Fibroblast of lung (primary cell): ENCODE data around the gene PRCC. TPM values are rescaled to one million over a fixed set of nuclear protein-coding genes. Genes with fewer than 3 reads are reported as not detected.

Experiments
- DNase-seq, 2 donors: peaks; one replicate each; pipeline versions ENCODE4 v3.0.0 to v3.0.0-alpha.2; 2010; ENCODE audit warnings: low read depth in 2 of 2
- H2AFZ ChIP-seq: 2 replicates; pipeline ENCODE4 v1.5.1; 2012; ENCODE audit warnings: low read length, control low read depth, inconsistent platforms
- H3K27ac ChIP-seq: 2 replicates; pipeline ENCODE4 v1.5.1; 2011; ENCODE audit warnings: low read length, control low read depth; ENCODE audit not compliant: insufficient read depth
- H3K27me3 ChIP-seq: 2 replicates; pipeline ENCODE4 v1.5.1; 2011; ENCODE audit warnings: mild to moderate bottlenecking, low read length; ENCODE audit not compliant: control insufficient read depth, insufficient read depth
- H3K36me3 ChIP-seq: 2 replicates; pipeline ENCODE4 v1.5.1; 2011; ENCODE audit warnings: low read length; ENCODE audit not compliant: control insufficient read depth, insufficient read depth
- H3K4me1 ChIP-seq: 2 replicates; pipeline ENCODE4 v1.5.1; 2011; ENCODE audit warnings: low read length; ENCODE audit not compliant: control insufficient read depth, insufficient read depth; ENCODE audit errors: extremely low read depth
- H3K4me2 ChIP-seq: 2 replicates; pipeline ENCODE4 v1.5.1; 2011; ENCODE audit warnings: low read length, control low read depth; ENCODE audit not compliant: insufficient read depth; ENCODE audit errors: extremely low read depth
- H3K4me3 ChIP-seq, 4 experiments: fragments of 200-600 bp in 1 of 4; sonication (generic) in 1 of 4; replicated peaks in 1 of 4; 2 replicates each; pipeline ENCODE4 v1.5.1; 2011 to 2016; ENCODE audit warnings: low read length in 4 of 4, low read depth in 3 of 4, mild to moderate bottlenecking in 3 of 4, control low read depth in 2 of 4, inconsistent platforms in 1 of 4, mixed read lengths in 1 of 4; ENCODE audit not compliant: insufficient read depth in 1 of 4; ENCODE audit errors: control extremely low read depth in 1 of 4
- H3K79me2 ChIP-seq: 2 replicates; pipeline ENCODE4 v1.5.1; 2012; ENCODE audit warnings: mild to moderate bottlenecking, low read length, inconsistent platforms; ENCODE audit not compliant: control insufficient read depth, insufficient read depth
- H3K9ac ChIP-seq: 2 replicates; pipeline ENCODE4 v1.5.1; 2011; ENCODE audit warnings: mild to moderate bottlenecking, low read length, control low read depth; ENCODE audit not compliant: insufficient read depth
- H3K9me3 ChIP-seq: 2 replicates; pipeline ENCODE4 v1.5.1; 2012; ENCODE audit warnings: low read depth, low read length; ENCODE audit not compliant: control insufficient read depth, insufficient read depth
- H4K20me1 ChIP-seq: 2 replicates; pipeline ENCODE4 v1.5.1; 2011; ENCODE audit warnings: low read length; ENCODE audit not compliant: control insufficient read depth, insufficient read depth; ENCODE audit errors: extremely low read depth
- CTCF ChIP-seq, 2 donors: IDR thresholded peaks in 1 of 2; conservative IDR thresholded peaks in 1 of 2; 1 replicate in 1 of 2; 2 replicates in 1 of 2; pipeline ENCODE4 v1.5.1; 2011 to 2012; ENCODE audit warnings: low read length in 2 of 2, control low read depth in 1 of 2, inconsistent platforms in 1 of 2, low read depth in 1 of 2, mild to moderate bottlenecking in 1 of 2
- EZH2 ChIP-seq: IDR thresholded peaks from 2 replicates; pipeline ENCODE4 v1.5.1; 2012; ENCODE audit warnings: low read length, control low read depth, mild to moderate bottlenecking; ENCODE audit errors: missing control alignments
- polyA plus RNA-seq, 2 donors: library from polyadenylated mRNA; depleted of rRNA in 1 of 2; stranded (reverse) in 1 of 2; unstranded in 1 of 2; fragments of >200 nt; gene quantifications; 2 replicates each; pipeline ENCODE4 v1.2.1, GENCODE V29; 2011 to 2012; ENCODE audit warnings: missing spikeins in 1 of 2
- total RNA-seq: library from RNA; depleted of rRNA; stranded (reverse); fragments of >200 nt; gene quantifications from 2 replicates; pipeline ENCODE4 v1.2.1, GENCODE V29; 2014

The PRCC gene
- total and polyA plus RNA-seq, 2 donors (not counting 1 experiment from before 2014, with no cell fraction given), result 13.2 to 52.0 TPM

GRCh38 chr1:156806512-156807440, 39.4 kb downstream of the PRCC start:
- TF ChIP-seq EZH2, result no peak
- no peak for TF ChIP-seq CTCF (conservative IDR thresholded peaks at IDR 0.05 in 1 of 2, IDR thresholded peaks at IDR 0.05 in 1 of 2; ENCODE audit: low read depth in 1 of 2, low read length in 2 of 2)
- peaks cover 5% of the 10 kb centered on the region for H3K27me3 ChIP-seq
- no peaks in the 10 kb centered on the region for H3K9me3 ChIP-seq
- no peaks in the 10 kb centered on the region for H4K20me1 ChIP-seq
- no peak for DNase-seq
- no peaks in the 10 kb centered on the region for H3K79me2 ChIP-seq
- H3K4me3 ChIP-seq, result no peak overlapping the region
- H3K4me1 ChIP-seq, result peaks cover 2% of the 10 kb centered on the region
- H3K4me2 ChIP-seq, result no peak overlapping the region
- no peaks in the 10 kb centered on the region for H3K36me3 ChIP-seq
- H2AFZ ChIP-seq, result no peak overlapping the region
- no peak overlapping the region for H3K9ac ChIP-seq
- no peak overlapping the region for H3K27ac ChIP-seq

GRCh38 chr1:156807627-156808026, 40.3 kb downstream of the PRCC start:
- H3K9me3 ChIP-seq, result no peaks in the 10 kb centered on the region
- peaks cover 5% of the 10 kb centered on the region for H3K27me3 ChIP-seq
- no peak overlapping the region for H3K4me2 ChIP-seq
- peaks cover 2% of the 10 kb centered on the region for H3K4me1 ChIP-seq
- H3K36me3 ChIP-seq, result no peaks in the 10 kb centered on the region
- TF ChIP-seq CTCF (conservative IDR thresholded peaks at IDR 0.05 in 1 of 2, IDR thresholded peaks at IDR 0.05 in 1 of 2; ENCODE audit: low read depth in 1 of 2, low read length in 2 of 2) (no peak), EZH2 (no peak)
- H3K9ac ChIP-seq, result no peak overlapping the region
- no peak overlapping the region for H3K27ac ChIP-seq
- H2AFZ ChIP-seq, result no peak overlapping the region
- no peaks in the 10 kb centered on the region for H4K20me1 ChIP-seq
- no peak overlapping the region for H3K4me3 ChIP-seq
- DNase-seq, result no peak
- no peaks in the 10 kb centered on the region for H3K79me2 ChIP-seq

GRCh38 chr1:156808186-156809030, 41.1 kb downstream of the PRCC start:
- Histone ChIP-seq H3K9ac (no peak overlapping the region), H3K27me3 (peaks cover 5% of the 10 kb centered on the region), H3K79me2 (no peaks in the 10 kb centered on the region), H3K9me3 (no peaks in the 10 kb centered on the region), H3K4me1 (peaks cover 2% of the 10 kb centered on the region), H2AFZ (no peak overlapping the region), H3K36me3 (no peaks in the 10 kb centered on the region), H3K4me3 (no peak overlapping the region), H4K20me1 (no peaks in the 10 kb centered on the region), H3K27ac (no peak overlapping the region), H3K4me2 (no peak overlapping the region)
- TF ChIP-seq CTCF (conservative IDR thresholded peaks at IDR 0.05 in 1 of 2, IDR thresholded peaks at IDR 0.05 in 1 of 2; ENCODE audit: low read depth in 1 of 2, low read length in 2 of 2) (no peak), EZH2 (no peak)
- no peak for DNase-seq
